Caco-2 (cell line): ENCODE results near the gene BCR. TPM values are rescaled to one million over a fixed set of nuclear protein-coding genes. Genes with fewer than 3 reads are reported as not detected.

Experiments used
- BruUV-seq: library from RNA; stranded (reverse); fragments of 400-500 nt; replicated peaks from 2 replicates; lab custom pipeline; 2021; lab: Mats Ljungman, UMichigan
- CTCF ChIA-PET: fragments of 300-600 bp; sonication (Branson Sonifier 250); formaldehyde crosslinking; loops from one replicate; lab custom pipeline; 2022; ENCODE audit warnings: antibody characterized with exemption; lab: Charles Lee
- POLR2A ChIA-PET: fragments of 300-600 bp; sonication (Branson Sonifier 250); formaldehyde crosslinking; loops from one replicate; lab custom pipeline; 2022; ENCODE audit warnings: antibody characterized with exemption; lab: Charles Lee
- DNase-seq, 2 experiments: peaks; one replicate each; pipeline versions ENCODE4 v3.0.0 to v3.0.0-alpha.2; 2020 to 2022
- H3K27me3 ChIP-seq: replicated peaks from 2 replicates; pipeline ENCODE4 v1.6.0; 2011; ENCODE audit warnings: low read length; ENCODE audit not compliant: control insufficient read depth, insufficient read depth
- H3K36me3 ChIP-seq: 2 replicates; pipeline ENCODE4 v1.5.1; 2011; ENCODE audit warnings: low read length; ENCODE audit not compliant: control insufficient read depth, insufficient read depth
- H3K4me1 ChIP-seq: fragments of 250-450 bp; sonication (Bioruptor Pico); 2 replicates; pipeline ENCODE4 v1.5.1; 2020; ENCODE audit warnings: mild to moderate bottlenecking
- H3K4me3 ChIP-seq: 2 replicates; pipeline ENCODE4 v1.5.1; 2011; ENCODE audit warnings: low read depth, mild to moderate bottlenecking, control low read depth, low read length
- H3K9me3 ChIP-seq: fragments of 250-450 bp; sonication (Bioruptor Pico); 2 replicates; pipeline ENCODE4 v1.5.1; 2020; ENCODE audit warnings: mild to moderate bottlenecking, moderate library complexity
- H3K27ac Mint-ChIP-seq: one replicate; pipeline ENCODE4 v1.8.0; 2022; ENCODE audit warnings: mixed read lengths; ENCODE audit not compliant: unreplicated experiment
- H3K27me3 Mint-ChIP-seq: one replicate; pipeline ENCODE4 v1.8.0; 2022; ENCODE audit warnings: mixed read lengths; ENCODE audit not compliant: insufficient read depth, unreplicated experiment
- H3K36me3 Mint-ChIP-seq: one replicate; pipeline ENCODE4 v1.8.0; 2022; ENCODE audit warnings: mild to moderate bottlenecking, mixed read lengths; ENCODE audit not compliant: insufficient read depth, unreplicated experiment
- H3K4me1 Mint-ChIP-seq: one replicate; pipeline ENCODE4 v1.8.0; 2022; ENCODE audit warnings: low read depth, mixed read lengths; ENCODE audit not compliant: unreplicated experiment
- H3K4me3 Mint-ChIP-seq: one replicate; pipeline ENCODE4 v1.8.0; 2022; ENCODE audit warnings: mild to moderate bottlenecking, moderate library complexity, mixed read lengths; ENCODE audit not compliant: unreplicated experiment
- H3K9me3 Mint-ChIP-seq: one replicate; pipeline ENCODE4 v1.8.0; 2022; ENCODE audit warnings: mixed read lengths; ENCODE audit not compliant: unreplicated experiment
- CTCF ChIP-seq, 2 experiments: fragments of 200-600 bp in 1 of 2; IDR thresholded peaks; 1 replicate in 1 of 2; 2 replicates in 1 of 2; pipeline versions ENCODE4 v1.5.1 to v1.8.0; 2011 to 2022; ENCODE audit warnings: antibody characterized with exemption in 1 of 2, control low read depth in 1 of 2, inconsistent platforms in 1 of 2, low read depth in 1 of 2, low read length in 1 of 2, mild to moderate bottlenecking in 1 of 2, moderate library complexity in 1 of 2; ENCODE audit not compliant: insufficient read depth in 1 of 2, severe bottlenecking in 1 of 2, unreplicated experiment in 1 of 2
- intact Hi-C: fragments of 100-400 bp; cut with micrococcal nuclease; formaldehyde crosslinking; loops from one replicate; pipeline ENCODE4 v1.10.0; 2022; ENCODE audit not compliant: unreplicated experiment
- total RNA-seq: library from RNA; stranded (reverse); gene quantifications from 2 replicates; pipeline ENCODE4 v1.2.3, GENCODE V29; 2022

The BCR gene
- total RNA-seq, 1 experiment from 2014 or later = 87.4 TPM

- intact Hi-C loops = no loop called here
- no peak for TF ChIP-seq CTCF (IDR thresholded peaks at IDR 0.05; ENCODE audit: insufficient read depth in 1 of 2, low read depth in 1 of 2, low read length in 1 of 2, severe bottlenecking in 1 of 2, unreplicated experiment in 1 of 2)
- Mint-ChIP-seq H3K27ac (no peak overlapping the region), H3K36me3 (peaks cover 13% of the 10 kb centered on the region), H3K4me1 (peaks cover 16% of the 10 kb centered on the region), H3K9me3 (peaks cover 12% of the 10 kb centered on the region), H3K4me3 (no peak overlapping the region), H3K27me3 (no peaks in the 10 kb centered on the region)
- no TSS peak for BruUV-seq
- ChIA-PET CTCF (no interaction called here), POLR2A (no interaction called here)
- Histone ChIP-seq H3K27me3 (no peaks in the 10 kb centered on the region), H3K4me1 (peaks cover 10% of the 10 kb centered on the region; the same call in 1 of the 2 replicates), H3K4me3 (no peak overlapping the region), H3K9me3 (no peaks in the 10 kb centered on the region; the same call in 1 of the 2 replicates), H3K36me3 (peaks cover 2% of the 10 kb centered on the region)
- DNase-seq = no peak
Observed at GRCh38 chr22:23225337-23225723, 45.0 kb downstream of the BCR start.

GRCh38 chr22:23225724-23226496 lies 45.6 kb downstream of the BCR start:
- peaks cover 16% of the 10 kb centered on the region for H3K4me1 Mint-ChIP-seq

GRCh38 chr22:23226497-23226850 lies 46.2 kb downstream of the BCR start:
- intact Hi-C loops = no loop called here
- Histone ChIP-seq H3K27me3 (no peaks in the 10 kb centered on the region), H3K4me3 (no peak overlapping the region), H3K36me3 (peaks cover 2% of the 10 kb centered on the region), H3K4me1 (peaks cover 10% of the 10 kb centered on the region; the same call in 1 of the 2 replicates), H3K9me3 (no peaks in the 10 kb centered on the region; the same call in 1 of the 2 replicates)
- peaks cover 12% of the 10 kb centered on the region for H3K9me3 Mint-ChIP-seq
- no peak for TF ChIP-seq CTCF (IDR thresholded peaks at IDR 0.05; ENCODE audit: insufficient read depth in 1 of 2, low read depth in 1 of 2, low read length in 1 of 2, severe bottlenecking in 1 of 2, unreplicated experiment in 1 of 2)
- no peak overlapping the region for H3K27ac Mint-ChIP-seq
- DNase-seq = no peak
- H3K4me1 Mint-ChIP-seq = peaks cover 16% of the 10 kb centered on the region
- POLR2A ChIA-PET = no interaction called here
- no peaks in the 10 kb centered on the region for H3K27me3 Mint-ChIP-seq
- H3K36me3 Mint-ChIP-seq = peaks cover 13% of the 10 kb centered on the region
- no peak overlapping the region for H3K4me3 Mint-ChIP-seq
- CTCF ChIA-PET = no interaction called here
- no TSS peak for BruUV-seq

More at GRCh38 chr22:23225724-23226496, 45.6 kb downstream of the BCR start:
- Histone ChIP-seq H3K36me3 (peaks cover 2% of the 10 kb centered on the region), H3K9me3 (no peaks in the 10 kb centered on the region; the same call in 1 of the 2 replicates), H3K4me1 (peaks cover 10% of the 10 kb centered on the region; the same call in 1 of the 2 replicates), H3K4me3 (no peak overlapping the region), H3K27me3 (no peaks in the 10 kb centered on the region)
- H3K27me3 Mint-ChIP-seq = no peaks in the 10 kb centered on the region
- BruUV-seq = no TSS peak
- TF ChIP-seq CTCF (IDR thresholded peaks at IDR 0.05; ENCODE audit: insufficient read depth in 1 of 2, low read depth in 1 of 2, low read length in 1 of 2, severe bottlenecking in 1 of 2, unreplicated experiment in 1 of 2) = no peak
- ChIA-PET POLR2A (no interaction called here), CTCF (no interaction called here)
- no peak overlapping the region for H3K4me3 Mint-ChIP-seq
- H3K27ac Mint-ChIP-seq = no peak overlapping the region
- peaks cover 13% of the 10 kb centered on the region for H3K36me3 Mint-ChIP-seq
- intact Hi-C loops = no loop called here
- no peak for DNase-seq
- H3K9me3 Mint-ChIP-seq = peaks cover 12% of the 10 kb centered on the region
